NB4 (cell line): Measurements from ENCODE around the gene NLGN4Y.

Experiments
- POLR2A ChIP-seq: IDR thresholded peaks from 2 replicates; pipeline ENCODE4 v1.6.1; 2011; ENCODE audit warnings: mild to moderate bottlenecking; ENCODE audit not compliant: insufficient read length; ENCODE audit errors: extremely low read depth
- TF ChIP-seq, protein P1 (sequence below): IDR thresholded peaks from one replicate; pipeline ENCODE4 v1.5.1; 2012; ENCODE audit warnings: low read depth, low read length

DNA sequence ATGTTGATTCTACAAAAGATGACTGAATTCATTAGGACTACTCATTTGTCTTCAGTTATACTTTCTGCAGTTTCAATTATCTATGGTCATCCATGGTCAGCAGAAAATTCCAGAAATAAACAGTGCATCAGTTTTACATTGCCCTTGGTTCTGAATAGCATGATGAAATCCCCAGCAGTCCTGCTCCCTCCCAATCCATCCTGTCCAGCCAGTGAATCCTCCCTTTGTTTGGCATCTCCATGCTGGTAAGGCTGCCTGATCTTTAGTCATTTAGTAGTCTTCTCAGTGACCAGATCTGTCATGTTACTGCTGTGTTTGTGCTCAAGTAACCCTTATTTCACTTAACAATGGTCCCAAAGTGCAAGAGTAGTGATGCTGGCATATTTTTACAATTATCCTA lies 239.3 kb downstream of the NLGN4Y start:
- TF ChIP-seq, protein P1, sequence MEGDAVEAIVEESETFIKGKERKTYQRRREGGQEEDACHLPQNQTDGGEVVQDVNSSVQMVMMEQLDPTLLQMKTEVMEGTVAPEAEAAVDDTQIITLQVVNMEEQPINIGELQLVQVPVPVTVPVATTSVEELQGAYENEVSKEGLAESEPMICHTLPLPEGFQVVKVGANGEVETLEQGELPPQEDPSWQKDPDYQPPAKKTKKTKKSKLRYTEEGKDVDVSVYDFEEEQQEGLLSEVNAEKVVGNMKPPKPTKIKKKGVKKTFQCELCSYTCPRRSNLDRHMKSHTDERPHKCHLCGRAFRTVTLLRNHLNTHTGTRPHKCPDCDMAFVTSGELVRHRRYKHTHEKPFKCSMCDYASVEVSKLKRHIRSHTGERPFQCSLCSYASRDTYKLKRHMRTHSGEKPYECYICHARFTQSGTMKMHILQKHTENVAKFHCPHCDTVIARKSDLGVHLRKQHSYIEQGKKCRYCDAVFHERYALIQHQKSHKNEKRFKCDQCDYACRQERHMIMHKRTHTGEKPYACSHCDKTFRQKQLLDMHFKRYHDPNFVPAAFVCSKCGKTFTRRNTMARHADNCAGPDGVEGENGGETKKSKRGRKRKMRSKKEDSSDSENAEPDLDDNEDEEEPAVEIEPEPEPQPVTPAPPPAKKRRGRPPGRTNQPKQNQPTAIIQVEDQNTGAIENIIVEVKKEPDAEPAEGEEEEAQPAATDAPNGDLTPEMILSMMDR: no peak
- TF ChIP-seq POLR2A: no peak
